Kidney capillary endothelial cell (primary cell): ENCODE results near the gene PARD3B.

Source experiments
- DNase-seq: peaks from one replicate; pipeline ENCODE4 v3.0.0-alpha.2; 2018; ENCODE audit warnings: low spot score

Gene PARD3B

DNA sequence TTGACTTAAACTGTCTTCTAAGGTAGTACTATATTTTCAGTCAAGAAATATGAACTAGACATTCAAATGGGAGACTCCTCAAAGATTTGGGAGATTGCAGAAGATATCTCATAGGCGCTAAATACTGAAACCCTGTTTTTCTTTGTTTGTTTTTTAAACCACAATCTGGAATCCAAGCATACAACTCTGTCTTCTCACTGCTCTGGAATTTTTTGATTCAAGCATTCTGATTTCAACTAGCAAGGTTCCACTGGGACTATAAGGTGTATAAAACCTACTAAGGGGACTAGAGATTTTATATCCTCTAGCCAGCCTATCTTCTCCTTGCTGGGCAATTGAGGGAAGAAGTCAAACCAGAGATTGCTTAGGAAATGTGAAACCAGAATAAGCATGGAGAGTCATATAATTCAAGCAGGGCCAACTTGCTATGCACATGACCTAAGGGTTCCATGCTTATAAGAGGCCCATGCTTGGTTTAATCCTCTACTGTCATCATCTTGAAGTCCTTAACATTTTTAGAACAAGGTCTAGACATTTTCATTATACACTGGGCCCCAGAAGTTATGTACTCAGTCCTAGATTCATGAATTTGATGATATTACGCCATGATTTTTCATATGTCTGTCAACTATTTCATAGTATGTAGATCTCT, 405.5 kb downstream of the PARD3B start:
- DNase-seq, result no peak

DNA sequence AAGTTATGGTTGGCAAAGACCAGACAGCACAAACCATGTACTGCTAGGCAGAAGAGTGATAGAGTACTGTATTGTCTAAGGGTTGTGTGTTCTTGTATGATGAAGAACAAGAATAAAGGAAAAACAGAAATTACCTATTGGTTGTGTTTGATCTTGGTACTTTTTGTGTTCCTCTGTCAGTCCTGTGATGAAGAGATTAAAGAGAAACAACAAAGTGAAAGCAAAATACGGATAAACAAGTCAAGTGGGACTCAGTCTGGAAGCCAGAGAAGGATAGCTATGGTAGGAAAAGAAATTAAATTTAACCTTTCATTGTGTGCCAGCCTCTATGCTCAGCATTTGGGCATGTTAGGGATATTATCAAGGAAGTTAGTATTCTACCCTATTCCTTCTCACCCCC, 413.1 kb downstream of the PARD3B start:
- no peak for DNase-seq

DNA sequence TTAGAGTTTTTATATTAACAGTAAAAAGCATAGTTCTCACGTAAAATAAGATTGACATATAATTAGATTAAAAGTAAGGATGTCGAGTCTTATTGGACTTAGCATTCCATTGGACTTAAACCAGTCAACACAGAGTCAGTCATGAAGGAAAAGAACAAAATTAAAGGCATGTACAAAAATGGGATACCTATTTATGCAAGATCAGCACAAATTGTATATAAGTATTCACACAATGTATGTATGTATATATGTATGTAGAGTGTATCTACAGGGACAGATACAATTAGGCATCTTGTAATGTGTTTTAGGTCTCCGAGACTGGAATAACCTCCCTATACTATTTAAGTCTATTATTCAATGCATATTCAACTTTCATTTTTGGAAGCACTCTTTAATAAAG, 419.1 kb downstream of the PARD3B start:
- DNase-seq, result no peak

DNA sequence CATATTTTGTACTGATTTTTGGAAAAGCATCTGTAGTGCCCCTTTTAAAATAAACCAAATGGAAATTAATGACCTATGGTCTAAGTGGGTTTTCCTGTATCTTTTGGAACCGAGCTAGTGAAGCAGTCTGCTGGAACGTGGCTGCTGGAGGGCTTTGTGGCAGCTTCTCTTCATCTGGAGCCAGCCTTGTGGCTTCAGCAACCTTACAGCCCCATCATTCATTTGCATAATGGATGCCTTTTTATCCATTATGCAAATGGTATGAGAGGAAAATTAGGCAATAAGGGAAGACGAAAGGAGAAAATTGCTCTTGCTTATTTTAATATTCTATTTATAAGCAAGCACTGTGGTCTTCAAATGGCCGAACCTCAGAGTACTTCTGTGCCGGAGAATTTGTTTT, 421.0 kb downstream of the PARD3B start:
- DNase-seq, result no peak

DNA sequence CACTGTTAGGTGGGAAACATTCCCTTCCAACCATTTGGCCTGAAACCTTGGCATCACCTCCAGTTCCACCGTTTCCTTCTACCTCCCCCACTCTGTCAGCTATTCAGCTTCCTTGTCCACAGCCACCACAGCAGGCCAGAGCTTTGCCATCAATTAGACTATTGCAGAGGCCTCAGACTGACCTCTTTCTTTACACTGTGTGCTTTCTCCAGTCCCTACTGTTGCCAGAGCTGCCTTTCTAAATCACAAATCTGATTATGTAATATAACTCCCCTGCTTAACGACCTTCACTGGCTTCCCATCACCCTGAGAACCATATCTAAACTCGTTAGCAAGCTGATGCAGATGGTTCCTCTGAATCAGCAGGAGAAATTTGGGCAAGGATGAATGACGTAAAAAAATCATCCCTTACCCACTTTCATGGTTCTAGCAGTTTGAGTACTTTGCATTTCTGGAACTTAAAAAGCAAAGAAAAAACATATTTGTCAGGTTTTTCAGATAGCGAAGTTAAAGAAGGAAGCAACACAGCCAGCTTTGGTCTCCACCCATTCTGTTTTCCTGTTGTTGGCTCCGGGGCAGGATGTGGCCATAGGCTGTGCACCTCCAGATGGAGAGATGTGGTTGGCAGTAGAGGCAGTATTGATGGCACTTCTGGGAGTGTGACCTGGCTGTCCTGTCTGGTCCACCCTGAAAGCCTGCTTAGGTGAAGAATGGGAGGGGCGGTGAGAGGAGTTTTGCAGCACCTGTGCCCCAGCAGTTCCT, 422.1 kb downstream of the PARD3B start:
- no peak for DNase-seq

DNA sequence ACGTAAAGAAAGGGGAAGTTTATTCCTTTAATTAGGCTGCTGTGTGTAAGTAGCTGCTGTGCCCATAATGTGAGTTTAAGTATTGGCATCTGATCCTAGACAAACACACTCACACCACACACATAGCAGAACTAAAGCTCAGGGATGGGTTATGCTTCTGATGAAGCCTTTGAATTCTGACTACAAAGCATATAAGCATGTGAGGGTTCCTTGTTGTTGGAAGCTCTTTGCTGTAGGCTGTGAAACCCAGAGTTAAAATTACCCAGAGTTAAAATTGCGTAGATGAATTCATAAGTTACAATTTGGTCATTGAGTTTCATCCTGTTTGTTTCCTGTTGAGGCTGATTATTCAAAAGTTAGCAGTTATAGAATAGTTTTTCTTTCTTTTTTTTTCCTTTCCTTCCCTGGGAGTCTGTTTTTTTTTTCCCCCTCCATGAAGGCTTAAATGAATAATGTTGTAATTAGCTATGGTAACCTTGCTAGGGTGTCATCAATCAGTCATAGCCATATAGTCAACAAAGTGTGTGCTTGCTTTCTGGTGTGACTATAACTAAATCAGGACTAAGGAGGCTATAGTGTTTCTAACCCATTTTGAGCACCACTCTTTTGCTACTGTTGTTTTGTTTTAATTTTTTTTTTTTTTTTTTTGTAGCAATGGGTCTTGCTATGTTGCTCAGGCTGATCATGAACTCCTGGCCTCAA, 426.1 kb downstream of the PARD3B start:
- no peak for DNase-seq

DNA sequence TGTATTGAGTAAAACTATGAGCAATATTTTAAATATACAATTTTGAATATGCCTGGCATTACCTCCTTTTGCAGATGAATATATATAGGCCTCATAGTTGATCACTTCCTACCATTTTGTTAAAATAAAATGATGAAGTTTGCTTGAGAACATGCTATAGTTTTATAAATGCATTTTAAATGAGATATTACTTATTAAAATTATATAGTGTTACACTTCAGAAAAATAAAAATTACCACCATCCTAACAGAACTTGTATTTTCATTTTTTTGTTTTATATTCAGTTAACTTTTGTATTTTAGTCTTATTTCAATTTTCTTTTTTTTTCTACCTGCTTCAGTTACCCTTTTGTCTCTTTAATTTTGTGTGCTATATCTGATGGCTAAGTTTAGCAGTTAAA, 426.9 kb downstream of the PARD3B start:
- no peak for DNase-seq

DNA sequence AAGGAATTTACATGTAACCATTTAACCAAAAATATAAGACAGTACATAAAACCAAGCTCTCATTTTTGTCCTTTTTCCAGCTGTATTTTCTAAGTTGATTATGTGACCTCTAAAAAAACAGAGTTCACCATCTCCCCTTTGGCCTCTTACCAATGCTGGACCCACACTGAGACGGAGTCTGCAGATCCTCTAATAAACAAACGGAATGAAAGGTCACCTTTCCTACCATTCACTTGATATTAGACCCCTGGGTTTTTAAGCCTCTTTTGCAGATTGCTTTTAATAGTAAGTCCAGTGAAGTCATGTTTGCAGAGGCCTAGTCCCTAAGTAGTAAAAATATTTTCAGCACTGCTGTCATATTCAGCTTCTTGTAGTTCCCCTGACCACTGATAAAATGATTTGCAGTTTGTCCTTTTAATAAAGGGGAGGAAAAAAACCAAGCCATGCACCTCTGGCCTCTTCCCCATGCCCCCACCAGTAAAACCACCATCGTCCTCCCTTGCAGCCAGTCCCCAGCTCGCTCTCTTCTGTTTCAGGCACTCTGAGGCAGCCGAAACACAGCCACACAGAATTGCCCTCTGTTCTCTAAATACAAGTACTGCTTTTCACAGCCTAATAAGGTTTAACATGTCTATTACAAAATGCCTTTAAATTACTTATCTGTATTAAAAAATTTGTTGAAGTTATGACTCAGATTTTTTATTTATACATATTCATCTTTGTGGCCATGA, 427.5 kb downstream of the PARD3B start:
- DNase-seq, result no peak

DNA sequence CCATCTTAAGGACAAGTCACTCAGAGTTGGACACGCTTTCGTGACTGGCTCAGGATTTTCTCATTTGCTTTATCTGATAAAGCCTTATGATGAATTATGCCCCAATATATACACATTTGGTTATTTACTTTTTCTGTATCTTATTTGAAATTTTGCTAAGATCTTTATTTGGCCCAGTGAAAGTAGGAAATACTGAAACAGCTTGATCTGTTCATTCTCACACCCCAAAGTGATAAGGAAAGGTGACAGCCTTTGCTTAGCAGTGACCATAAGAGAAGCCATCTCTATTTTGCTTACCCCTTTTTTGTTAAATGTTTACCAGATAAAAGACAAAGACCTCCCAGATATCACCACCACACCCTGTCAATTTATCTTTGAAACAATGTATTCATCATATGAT, 428.3 kb downstream of the PARD3B start:
- DNase-seq, result no peak

DNA sequence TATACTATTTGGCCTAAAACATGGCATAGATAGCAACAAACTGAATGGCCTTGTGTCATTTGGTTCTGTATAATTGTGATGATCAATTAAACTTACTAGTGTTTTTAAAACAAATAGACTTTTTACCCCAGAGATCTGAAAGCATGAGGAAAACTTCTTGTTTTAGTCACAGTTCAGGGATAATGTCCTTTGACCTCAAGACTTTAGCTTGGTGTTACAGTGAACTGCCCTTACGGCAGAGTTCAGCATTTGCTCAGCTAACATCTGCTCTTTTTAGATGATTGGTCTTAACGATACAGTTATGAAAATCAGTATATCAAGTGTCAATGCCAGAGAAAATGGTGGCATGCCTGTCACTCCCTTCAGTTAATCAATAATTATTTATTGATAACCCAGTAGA, 429.2 kb downstream of the PARD3B start:
- no peak for DNase-seq

DNA sequence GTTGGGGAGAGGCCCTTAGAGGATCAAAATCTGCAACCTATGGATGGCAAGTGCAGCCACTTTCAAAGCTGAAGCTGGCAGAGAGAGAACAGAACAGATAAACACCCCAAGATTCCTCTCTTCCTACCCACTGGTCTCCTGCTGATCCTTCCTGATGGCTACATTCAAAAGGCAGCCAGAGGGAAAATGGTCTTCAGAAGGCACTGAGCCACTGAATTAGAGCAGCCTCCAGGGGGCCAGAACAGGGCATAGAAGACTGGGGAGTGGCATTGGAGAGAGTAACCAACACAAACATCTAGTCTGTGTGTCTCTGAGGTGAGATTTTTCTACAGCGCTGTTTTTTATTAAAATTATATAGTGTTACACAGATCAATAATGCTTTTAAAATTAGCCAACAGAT, 432.6 kb downstream of the PARD3B start:
- no peak for DNase-seq

DNA sequence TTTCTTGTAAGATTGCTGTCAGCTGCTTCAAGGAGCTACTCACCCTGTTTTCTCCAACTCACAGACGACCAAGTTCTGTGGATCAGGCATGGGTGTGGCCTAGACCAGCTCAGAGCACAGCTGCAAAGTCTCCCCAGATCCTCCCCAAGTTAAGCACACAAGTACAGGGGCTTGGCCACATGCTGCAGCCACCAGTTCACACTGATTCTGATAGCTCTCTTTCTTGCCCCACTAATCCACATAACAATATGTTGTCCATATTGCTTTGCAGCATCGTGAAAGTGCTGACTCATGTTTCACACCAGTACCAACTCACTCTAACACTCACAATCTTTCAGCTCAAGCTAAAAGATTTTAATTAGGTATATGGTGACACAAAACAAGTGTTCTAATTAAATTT, 437.0 kb downstream of the PARD3B start:
- no peak for DNase-seq

DNA sequence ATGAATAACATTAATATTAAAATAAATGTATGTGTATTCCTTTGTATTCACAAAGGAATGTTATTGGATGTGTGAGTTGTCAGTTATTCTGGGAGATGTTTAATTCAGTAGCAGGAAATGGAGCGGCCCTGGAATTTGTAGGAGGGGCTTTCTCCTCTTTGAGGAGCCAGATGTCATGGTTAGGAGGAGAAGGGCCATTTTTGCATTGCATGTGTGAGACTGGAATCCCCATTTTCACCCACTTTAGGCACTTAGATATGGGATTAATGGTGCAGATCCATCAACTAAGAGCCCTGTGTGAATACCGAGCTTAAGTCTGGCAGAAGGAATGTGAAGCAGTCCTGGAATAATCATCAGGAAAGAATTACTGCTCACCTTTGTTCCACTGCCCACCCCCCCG, 439.2 kb downstream of the PARD3B start:
- no peak for DNase-seq

DNA sequence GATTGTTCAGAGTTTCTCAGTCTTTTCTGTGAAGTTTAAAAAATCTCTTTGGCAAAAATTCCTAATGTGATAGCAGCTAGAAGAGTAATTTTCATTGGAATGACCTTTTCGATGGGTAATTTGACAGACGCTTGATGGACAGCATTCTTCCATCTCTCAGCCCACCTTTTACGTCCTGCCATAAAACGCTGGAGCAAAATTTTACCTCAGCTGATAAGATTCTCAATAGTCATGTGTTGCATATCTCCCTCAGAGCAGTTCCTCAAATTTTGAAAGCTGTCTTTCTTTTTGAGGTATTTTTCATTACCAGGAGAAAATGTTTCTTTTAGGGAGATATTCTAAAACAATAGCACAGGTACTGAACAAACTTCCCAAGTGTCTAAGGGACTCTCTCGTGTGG, 441.4 kb downstream of the PARD3B start:
- no peak for DNase-seq

DNA sequence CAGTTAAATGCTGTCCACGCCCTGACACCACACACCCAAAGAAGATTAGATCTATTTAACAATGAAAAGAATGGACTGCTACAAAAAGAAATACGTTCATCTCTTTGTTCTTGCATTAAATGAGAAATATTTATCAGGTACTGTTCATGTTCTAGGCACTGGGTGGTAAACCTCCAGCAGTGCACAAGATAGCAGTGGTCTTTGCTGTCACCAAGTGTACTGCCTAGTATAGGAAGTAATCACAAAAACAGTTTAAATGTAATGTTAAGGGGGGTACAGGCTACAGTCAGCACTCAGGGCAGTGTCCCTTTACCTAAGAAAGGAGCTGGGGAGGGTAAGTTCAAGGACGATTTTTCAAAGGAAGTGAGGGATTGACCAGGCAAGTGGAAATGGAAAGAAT, 443.6 kb downstream of the PARD3B start:
- no peak for DNase-seq

DNA sequence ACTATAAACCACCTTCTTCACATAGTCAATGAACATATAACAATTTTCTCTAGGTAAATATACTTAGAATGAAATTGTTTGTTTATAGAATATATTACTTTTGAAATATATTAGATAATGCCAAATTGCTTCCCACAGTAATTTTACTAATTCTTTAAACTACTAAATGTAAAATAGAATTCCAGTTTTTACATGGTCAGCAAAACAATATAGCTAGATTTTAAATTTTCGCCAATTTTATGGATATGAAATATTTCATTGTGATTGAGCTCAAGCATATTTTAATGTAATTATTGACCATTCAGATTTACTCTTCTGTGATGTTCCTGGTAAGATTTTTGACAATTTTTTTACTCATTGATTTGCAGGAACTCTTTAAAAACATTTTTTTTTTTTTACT, 444.6 kb downstream of the PARD3B start:
- no peak for DNase-seq

DNA sequence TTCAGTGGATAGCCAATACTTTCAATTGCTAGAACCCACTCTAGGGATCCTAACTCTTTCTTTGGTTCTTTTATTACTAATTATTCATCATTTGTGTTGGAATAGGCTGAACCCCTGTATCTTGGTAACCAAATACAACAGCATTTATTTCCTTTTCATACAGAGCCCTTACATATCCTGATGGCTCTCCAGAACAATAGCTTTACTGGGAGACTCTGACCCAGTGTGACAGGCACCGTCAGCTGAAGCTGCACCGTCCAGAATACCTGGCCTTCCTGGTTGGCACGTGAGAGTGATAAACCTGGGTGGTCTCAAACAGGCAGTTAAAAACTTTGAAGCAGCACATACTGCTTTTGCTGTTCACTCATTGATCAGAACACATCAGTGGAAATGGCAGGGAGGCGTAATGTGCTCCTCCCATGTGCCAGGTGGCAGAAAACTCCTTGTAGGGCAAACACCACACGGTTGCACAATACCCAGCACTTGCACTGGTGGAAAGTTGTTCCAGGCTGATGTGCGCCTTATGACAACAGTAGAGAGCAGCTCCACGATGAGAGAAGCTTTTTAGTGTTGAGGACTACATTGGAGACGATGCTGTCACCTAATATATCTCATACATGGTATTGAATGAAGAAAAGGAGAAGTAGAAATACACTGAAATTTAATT, 456.2 kb downstream of the PARD3B start:
- DNase-seq, result no peak

DNA sequence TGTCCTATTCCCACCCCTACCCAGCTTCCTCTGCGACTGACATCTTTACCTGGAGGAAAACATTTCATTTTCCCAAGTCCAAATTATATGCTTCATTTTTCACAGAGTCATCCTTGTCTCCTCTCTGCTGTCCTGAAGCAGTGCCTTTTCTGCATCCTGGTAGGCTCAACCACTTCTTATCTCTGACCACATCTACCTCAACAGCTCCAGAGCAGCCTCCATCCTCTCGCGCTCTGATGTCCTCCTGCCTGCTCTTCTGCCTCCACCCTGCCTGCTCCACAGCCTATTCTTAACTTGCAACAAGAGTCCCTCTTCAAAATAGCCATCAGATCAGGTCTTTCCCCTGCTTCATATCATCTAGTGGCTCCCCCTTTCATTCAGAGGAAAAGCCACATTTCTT, 457.1 kb downstream of the PARD3B start:
- no peak for DNase-seq

DNA sequence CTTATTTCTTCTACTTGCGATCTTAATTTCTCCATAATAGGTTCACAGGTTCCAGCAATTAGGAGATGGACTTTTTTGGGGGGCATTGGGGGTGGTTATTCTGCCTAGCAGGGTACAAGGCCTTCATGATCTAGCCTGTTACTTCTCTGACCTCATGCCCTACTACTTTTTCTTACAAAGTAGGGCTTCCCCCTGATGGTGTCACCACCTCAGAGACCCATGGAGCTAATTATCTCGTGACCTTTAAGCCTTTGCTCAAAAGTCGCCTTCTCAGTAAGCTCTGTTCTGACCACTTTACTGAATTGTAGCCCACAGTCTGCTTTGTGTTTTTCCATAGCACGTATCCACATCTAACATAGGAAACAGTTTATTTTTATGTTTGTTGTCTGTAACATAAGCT, 458.0 kb downstream of the PARD3B start:
- no peak for DNase-seq

DNA sequence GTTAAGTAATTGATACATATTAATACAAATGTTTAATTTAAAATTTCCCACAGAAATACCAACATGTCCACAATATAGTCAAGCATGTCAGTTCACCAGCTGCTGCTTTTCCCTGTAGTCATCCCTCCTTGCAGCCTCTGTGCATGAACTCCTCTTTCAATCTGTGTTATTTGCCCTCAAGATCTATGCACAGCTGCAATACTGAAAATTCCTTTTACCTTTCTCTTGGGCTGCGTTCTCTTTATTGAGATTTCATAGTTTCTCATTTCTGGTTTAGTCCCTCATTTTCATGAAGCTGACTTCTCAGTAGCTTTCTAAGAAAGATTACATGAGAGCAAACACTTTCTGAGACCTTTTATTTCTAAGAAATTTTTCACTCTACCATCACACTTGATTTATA, 464.9 kb downstream of the PARD3B start:
- DNase-seq, result no peak

DNA sequence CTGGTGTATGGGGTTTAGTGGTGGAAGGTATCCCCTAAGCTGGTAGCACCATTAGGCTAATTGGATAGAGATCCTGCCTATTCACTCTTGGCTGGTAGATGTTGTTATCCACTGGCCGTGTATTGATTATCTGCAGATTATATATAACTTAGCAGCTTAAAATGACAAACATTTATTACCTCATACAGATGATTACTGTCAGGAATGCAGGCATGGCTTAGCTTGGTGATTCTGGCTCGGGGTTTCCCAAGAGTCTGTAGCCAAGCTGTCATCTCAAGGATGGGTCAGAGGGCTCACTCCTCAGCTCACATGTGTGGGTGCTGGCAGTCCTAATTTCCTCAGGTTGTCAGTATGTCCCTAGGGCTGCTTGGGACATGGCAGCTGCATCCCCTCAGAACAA, 465.8 kb downstream of the PARD3B start:
- no peak for DNase-seq

DNA sequence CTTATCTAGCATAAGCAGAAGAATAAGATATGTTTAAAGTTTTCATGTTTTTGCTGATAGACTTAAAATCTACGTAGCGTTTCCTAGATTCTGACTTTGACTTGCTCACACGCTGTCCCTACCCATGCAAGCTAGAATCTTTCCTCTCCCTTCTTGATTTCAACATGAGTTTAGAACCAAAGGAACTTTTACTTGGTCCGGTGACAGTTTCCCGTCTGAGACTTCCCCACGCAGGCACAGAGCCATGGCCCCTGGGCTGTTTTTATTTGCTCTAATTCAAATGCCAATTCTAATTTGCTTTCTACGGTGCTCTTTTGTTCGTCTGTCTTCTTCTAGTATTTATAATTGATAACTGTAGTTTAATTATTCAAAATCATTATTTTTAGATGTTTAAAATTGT, 467.7 kb downstream of the PARD3B start:
- DNase-seq, result no peak
